Measurements from ENCODE around the gene SMARCD3.

SMARCD3 gene

GRCh38 chr7:151272877-151273276 lies 24.4 kb upstream of the SMARCD3 start:
- no peak for DNase-seq (ENCODE audit: low read depth)
- no peak for TF ChIP-seq CTCF (conservative IDR thresholded peaks at IDR 0.05; ENCODE audit: low read depth, low read length)
- H3K4me3 ChIP-seq (ENCODE audit: low read length): no peak overlapping the region

- DNase-seq (ENCODE audit: low read depth): no peak
- no peak overlapping the region for H3K4me3 ChIP-seq (ENCODE audit: low read length)
- no peak for TF ChIP-seq CTCF (conservative IDR thresholded peaks at IDR 0.05; ENCODE audit: low read depth, low read length)
Measured at GRCh38 chr7:151272405-151272804, 23.9 kb upstream of the SMARCD3 start.

GRCh38 chr7:151271699-151272355 lies 23.3 kb upstream of the SMARCD3 start:
- DNase-seq (ENCODE audit: low read depth): no peak
- peak; percentile 11 for TF ChIP-seq CTCF (conservative IDR thresholded peaks at IDR 0.05; ENCODE audit: low read depth, low read length)
- H3K4me3 ChIP-seq (ENCODE audit: low read length): no peak overlapping the region

GRCh38 chr7:151269511-151269910 lies 21.0 kb upstream of the SMARCD3 start:
- TF ChIP-seq CTCF (conservative IDR thresholded peaks at IDR 0.05; ENCODE audit: low read depth, low read length): no peak
- no peak overlapping the region for H3K4me3 ChIP-seq (ENCODE audit: low read length)
- no peak for DNase-seq (ENCODE audit: low read depth)

- TF ChIP-seq CTCF (conservative IDR thresholded peaks at IDR 0.05; ENCODE audit: low read depth, low read length): no peak
- DNase-seq (ENCODE audit: low read depth): no peak
- no peak overlapping the region for H3K4me3 ChIP-seq (ENCODE audit: low read length)
Measured at GRCh38 chr7:151265351-151265931, 16.9 kb upstream of the SMARCD3 start.

- no peak for TF ChIP-seq CTCF (conservative IDR thresholded peaks at IDR 0.05; ENCODE audit: low read depth, low read length)
- DNase-seq (ENCODE audit: low read depth): no peak
- H3K4me3 ChIP-seq (ENCODE audit: low read length): no peak overlapping the region
Measured at GRCh38 chr7:151264615-151265014, 16.1 kb upstream of the SMARCD3 start.

GRCh38 chr7:151261529-151261928 lies 13.0 kb upstream of the SMARCD3 start:
- no peak overlapping the region for H3K4me3 ChIP-seq (ENCODE audit: low read length)
- DNase-seq (ENCODE audit: low read depth): no peak
- TF ChIP-seq CTCF (conservative IDR thresholded peaks at IDR 0.05; ENCODE audit: low read depth, low read length): no peak
